ENCODE data around the gene RTKN2. TPM values are rescaled to one million over a fixed set of nuclear protein-coding genes. Genes with fewer than 3 reads are reported as not detected.

The RTKN2 gene
- total RNA-seq, 1 donor from 2014 or later = 0.09 TPM

GRCh38 chr10:62264126-62264525 is 4.5 kb downstream of the RTKN2 start:
- Mint-ChIP-seq H3K4me3 (no peak overlapping the region), H3K36me3 (ENCODE audit: low read depth) (no peaks in the 10 kb centered on the region), H3K27ac (no peak overlapping the region), H3K27me3 (no peaks in the 10 kb centered on the region), H3K4me1 (peaks cover 8% of the 10 kb centered on the region), H3K9me3 (no peaks in the 10 kb centered on the region)
- DNase-seq (no peak), ATAC-seq (ENCODE audit: low read depth) (no peak)
- intact Hi-C loops (cut with micrococcal nuclease) = loop anchor here (1.0 to 10.0 kb wide), 4 partner anchors 160 to 895 kb away; partner anchors contain the start of gene EGR2
- TF ChIP-seq CTCF (IDR thresholded peaks at IDR 0.05) = no peak
- ChIA-PET POLR2A (no interaction called here), CTCF (interaction anchor here (0.7 to 3.0 kb wide), 10 partner anchors 43 to 894 kb away, joined by 3 to 21 read pairs (median 4); no protein-coding TSS in a partner anchor)

GRCh38 chr10:62261666-62262065 is 7.0 kb downstream of the RTKN2 start:
- ChIA-PET CTCF (interaction anchor here (1.0 to 1.5 kb wide), 2 partner anchors 17 to 896 kb away, joined by 4 to 5 read pairs; no protein-coding TSS in a partner anchor), POLR2A (interaction anchor here (0.6 kb wide), 1 partner anchor 1445 kb away, joined by 6 read pairs; no protein-coding TSS in a partner anchor)
- Mint-ChIP-seq H3K27ac (no peak overlapping the region), H3K27me3 (no peaks in the 10 kb centered on the region), H3K4me1 (peaks cover 1% of the 10 kb centered on the region), H3K4me3 (no peak overlapping the region), H3K36me3 (ENCODE audit: low read depth) (no peaks in the 10 kb centered on the region), H3K9me3 (no peaks in the 10 kb centered on the region)
- intact Hi-C loops (cut with micrococcal nuclease) = loop anchor here (10.0 kb wide), 1 partner anchor 553 kb away; the partner anchor contains the start of gene EGR2
- ATAC-seq (ENCODE audit: low read depth) = no peak
- no peak for DNase-seq
- no peak for TF ChIP-seq CTCF (IDR thresholded peaks at IDR 0.05)

- CTCF ChIA-PET = no interaction called here
- no peak for TF ChIP-seq CTCF (IDR thresholded peaks at IDR 0.05)
- ATAC-seq (ENCODE audit: low read depth) (no peak), DNase-seq (no peak)
- no peaks in the 10 kb centered on the region for H3K36me3 Mint-ChIP-seq (ENCODE audit: low read depth)
- peaks cover 1% of the 10 kb centered on the region for H3K4me1 Mint-ChIP-seq
- intact Hi-C loops (cut with micrococcal nuclease) = loop anchor here (10.0 kb wide), 1 partner anchor 555 kb away; the partner anchor contains the start of gene EGR2
- no peak overlapping the region for H3K4me3 Mint-ChIP-seq
- POLR2A ChIA-PET = no interaction called here
- no peaks in the 10 kb centered on the region for H3K9me3 Mint-ChIP-seq
- H3K27ac Mint-ChIP-seq = no peak overlapping the region
- H3K27me3 Mint-ChIP-seq = no peaks in the 10 kb centered on the region
Measured at GRCh38 chr10:62259998-62260397, 8.6 kb downstream of the RTKN2 start.

GRCh38 chr10:62259456-62259855 is 9.2 kb downstream of the RTKN2 start:
- POLR2A ChIA-PET = no interaction called here
- CTCF ChIA-PET = no interaction called here
- intact Hi-C loops (cut with micrococcal nuclease) = no loop called here
- ATAC-seq (ENCODE audit: low read depth) (no peak), DNase-seq (no peak)
- Mint-ChIP-seq H3K27ac (no peak overlapping the region), H3K27me3 (no peaks in the 10 kb centered on the region), H3K36me3 (ENCODE audit: low read depth) (no peaks in the 10 kb centered on the region), H3K4me3 (no peak overlapping the region), H3K4me1 (no peaks in the 10 kb centered on the region), H3K9me3 (no peaks in the 10 kb centered on the region)
- no peak for TF ChIP-seq CTCF (IDR thresholded peaks at IDR 0.05)

- ATAC-seq (ENCODE audit: low read depth) (no peak), DNase-seq (no peak)
- H3K27me3 Mint-ChIP-seq = no peaks in the 10 kb centered on the region
- ChIA-PET CTCF (no interaction called here), POLR2A (no interaction called here)
- no peak overlapping the region for H3K4me3 Mint-ChIP-seq
- H3K9me3 Mint-ChIP-seq = no peaks in the 10 kb centered on the region
- no peaks in the 10 kb centered on the region for H3K4me1 Mint-ChIP-seq
- no peaks in the 10 kb centered on the region for H3K36me3 Mint-ChIP-seq (ENCODE audit: low read depth)
- intact Hi-C loops (cut with micrococcal nuclease) = no loop called here
- H3K27ac Mint-ChIP-seq = no peak overlapping the region
- no peak for TF ChIP-seq CTCF (IDR thresholded peaks at IDR 0.05)
Measured at GRCh38 chr10:62258926-62259325, 9.7 kb downstream of the RTKN2 start.
